ENCODE results near the gene KLF3. TPM values are rescaled to one million over a fixed set of nuclear protein-coding genes. Genes with fewer than 3 reads are reported as not detected.

The KLF3 gene
- total and polyA plus RNA-seq, 9 of the 15 experiments (the other 6 are each of a cell fraction or from before 2014, with no cell fraction given), result 9.9 to 47.2 (median 18.1) TPM

DNA sequence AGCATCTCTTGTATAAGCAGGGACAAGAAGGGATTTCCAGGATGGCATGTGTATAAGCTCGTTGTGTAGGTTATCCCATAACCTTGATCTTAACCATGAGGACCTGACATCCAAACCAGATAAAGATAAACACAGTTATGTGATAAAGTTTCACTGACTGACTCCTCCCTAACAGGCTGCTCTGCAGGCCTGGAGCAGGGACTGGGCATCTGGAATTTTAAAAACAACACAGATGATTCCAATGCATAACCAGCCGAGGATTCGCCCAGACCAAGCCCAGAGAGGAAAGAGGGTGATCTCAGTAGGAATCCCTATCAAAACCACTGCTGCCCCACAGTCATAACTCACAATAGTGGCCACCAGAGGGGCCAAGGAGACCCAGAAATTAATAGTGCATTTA, 22.7 kb downstream of the KLF3 start:
- Histone ChIP-seq H3K9ac (ENCODE audit: insufficient read depth in 1 of 2, low read depth in 2 of 2, low read length in 2 of 2) (no peak overlapping the region), H3K4me3 (no peak overlapping the region), H3K27ac (ENCODE audit: extremely low read depth, low read depth, low read length) (no peak overlapping the region), H3K36me3 (ENCODE audit: control insufficient read depth, insufficient read depth, low read length) (peaks cover 95% of the 10 kb centered on the region), H3K9me3 (replicated peaks; ENCODE audit: control insufficient read depth, insufficient read depth, low read depth, low read length) (no peaks in the 10 kb centered on the region), H2AFZ (ENCODE audit: low read depth, low read length) (no peak overlapping the region), H4K20me1 (replicated peaks; ENCODE audit: control insufficient read depth, insufficient read depth, low read length) (peaks cover 10% of the 10 kb centered on the region; the same call in 1 of the 2 replicates), H3K27me3 (ENCODE audit: control insufficient read depth in 2 of 2, insufficient read depth in 2 of 2, low read length in 2 of 2) (no peaks in the 10 kb centered on the region), H3K79me2 (ENCODE audit: control insufficient read depth, insufficient read depth, low read length) (peaks cover 66% of the 10 kb centered on the region), H3K4me1 (replicated peaks in 1 of 2; ENCODE audit: control insufficient read depth in 2 of 2, insufficient read depth in 2 of 2, low read length in 2 of 2) (peaks cover 0 to 3% of the 10 kb centered on the region in 2 experiments; a peak in 2 of 5 replicates), H3K9me1 (ENCODE audit: control insufficient read depth, insufficient read depth, low read length) (peaks cover 4% of the 10 kb centered on the region), H3K4me2 (ENCODE audit: insufficient read depth, low read length) (no peak overlapping the region)
- no peak for TF ChIP-seq ZC3H8 (IDR thresholded peaks at IDR 0.05)
- no peak for TF ChIP-seq CREB1 (IDR thresholded peaks at IDR 0.05)
- no peak for TF ChIP-seq CREB1 (CRISPR knock-in tag; IDR thresholded peaks at IDR 0.05)
- TF ChIP-seq JUND (IDR thresholded peaks at IDR 0.05; ENCODE audit: borderline replicate concordance, low read depth, low read length), result no peak
- TF ChIP-seq JUND (tag; IDR thresholded peaks at IDR 0.05; ENCODE audit: borderline replicate concordance, low read depth, low read length), result no peak
- no peak for TF ChIP-seq PURB (CRISPR knock-in tag; IDR thresholded peaks at IDR 0.05; ENCODE audit: low read depth)
- no peak for TF ChIP-seq ZNF408 (CRISPR knock-in tag; IDR thresholded peaks at IDR 0.05; ENCODE audit: low read depth)
- no peak for TF ChIP-seq ILK (tag; IDR thresholded peaks at IDR 0.05; ENCODE audit: borderline replicate concordance, low read depth)
- no peak for TF ChIP-seq CHD4 (IDR thresholded peaks at IDR 0.05; ENCODE audit: insufficient read depth, insufficient replicate concordance, low read depth, low read length, poor library complexity, severe bottlenecking)
- TF ChIP-seq NR2C2 (CRISPR knock-in tag; IDR thresholded peaks at IDR 0.05), result no peak
- TF ChIP-seq NR2C2 (tag; IDR thresholded peaks at IDR 0.05), result no peak
- TF ChIP-seq ZNF239 (CRISPR knock-in tag; IDR thresholded peaks at IDR 0.05), result no peak
- no peak for TF ChIP-seq SMARCA4 (IDR thresholded peaks at IDR 0.05)
- TF ChIP-seq POLR2G (IDR thresholded peaks at IDR 0.05; ENCODE audit: low read depth, low read length), result no peak
- TF ChIP-seq HDAC1 (IDR thresholded peaks at IDR 0.05), result no peak
- no TSS peak for BruUV-seq (replicated peaks)
- CTCF ChIA-PET (ENCODE audit: low intra/inter-chr PET ratio), result no interaction called here
- POLR2A ChIA-PET, result interaction anchor here (0.5 kb wide), 1 partner anchor 11 kb away, joined by 3 read pairs; no protein-coding TSS in a partner anchor
- no peak for ATAC-seq
- 79% methylated on average over 3 of the region's 3 CpGs for WGBS (ENCODE audit: insufficient coverage, low coverage, missing lambda C conversion rate)
- FAIRE-seq, result no peak
- intact Hi-C loops (cut with micrococcal nuclease), result no loop called here
- in situ Hi-C loops (cut with MboI), result no loop called here
- DNase-seq (ENCODE audit: extremely low read depth in 1 of 4, low spot score in 3 of 4), result no peak

All from K562 (cell line).